T-helper 2 cell treated with Interferon-gamma antibody and Interleukin-4, amounts not matched to agents 100 ng/mL and 5 ng/mL, for 36 hours (primary cell): ENCODE results near the gene BCAP31. TPM values are rescaled to one million over a fixed set of nuclear protein-coding genes. Genes with fewer than 3 reads are reported as not detected.
"Not testable (repeated sequence)": the region's sequence is repeated elsewhere in the genome, so short reads cannot be mapped to it uniquely, and the experiment has no call there.

Source experiments
- intact Hi-C: fragments of 100-400 bp; cut with micrococcal nuclease; formaldehyde crosslinking; loops from one replicate; pipeline ENCODE4 v1.15.1; 2023
- total RNA-seq: library from RNA; stranded (reverse); gene quantifications from 2 replicates; pipeline ENCODE4 v1.2.3, GENCODE V29; 2022

The BCAP31 gene
- total RNA-seq, 1 donor from 2014 or later = 155 TPM

DNA sequence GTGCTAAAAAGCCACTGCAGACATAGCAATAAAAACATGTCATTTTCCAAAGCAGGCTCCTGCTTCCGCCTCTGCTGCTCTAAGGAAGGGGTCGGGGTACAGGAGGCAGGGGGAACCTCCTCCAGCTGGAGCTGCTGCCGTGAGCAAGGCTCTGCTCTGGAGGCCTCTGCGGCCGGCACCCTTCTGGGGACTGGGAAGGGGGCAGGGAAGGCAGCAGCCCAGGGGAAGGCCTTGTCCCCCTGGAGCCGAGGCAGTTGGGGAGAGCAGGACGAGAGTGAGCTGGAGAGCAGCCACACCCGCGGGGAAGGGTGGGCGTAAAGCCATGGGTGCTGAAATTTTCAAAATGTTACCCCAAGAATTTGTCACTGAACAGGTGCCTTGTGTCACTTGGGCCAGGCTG is 27.6 kb downstream of the BCAP31 start:
- intact Hi-C loops = not testable (repeated sequence)

DNA sequence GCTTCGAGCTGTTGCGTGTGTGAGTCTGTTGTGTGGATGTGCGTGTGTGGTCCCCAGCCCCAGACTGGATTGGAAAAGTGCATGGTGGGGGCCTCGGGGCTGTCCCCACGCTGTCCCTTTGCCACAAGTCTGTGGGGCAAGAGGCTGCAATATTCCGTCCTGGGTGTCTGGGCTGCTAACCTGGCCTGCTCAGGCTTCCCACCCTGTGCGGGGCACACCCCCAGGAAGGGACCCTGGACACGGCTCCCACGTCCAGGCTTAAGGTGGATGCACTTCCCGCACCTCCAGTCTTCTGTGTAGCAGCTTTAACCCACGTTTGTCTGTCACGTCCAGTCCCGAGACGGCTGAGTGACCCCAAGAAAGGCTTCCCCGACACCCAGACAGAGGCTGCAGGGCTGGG is 28.1 kb downstream of the BCAP31 start:
- intact Hi-C loops = no loop called here

DNA sequence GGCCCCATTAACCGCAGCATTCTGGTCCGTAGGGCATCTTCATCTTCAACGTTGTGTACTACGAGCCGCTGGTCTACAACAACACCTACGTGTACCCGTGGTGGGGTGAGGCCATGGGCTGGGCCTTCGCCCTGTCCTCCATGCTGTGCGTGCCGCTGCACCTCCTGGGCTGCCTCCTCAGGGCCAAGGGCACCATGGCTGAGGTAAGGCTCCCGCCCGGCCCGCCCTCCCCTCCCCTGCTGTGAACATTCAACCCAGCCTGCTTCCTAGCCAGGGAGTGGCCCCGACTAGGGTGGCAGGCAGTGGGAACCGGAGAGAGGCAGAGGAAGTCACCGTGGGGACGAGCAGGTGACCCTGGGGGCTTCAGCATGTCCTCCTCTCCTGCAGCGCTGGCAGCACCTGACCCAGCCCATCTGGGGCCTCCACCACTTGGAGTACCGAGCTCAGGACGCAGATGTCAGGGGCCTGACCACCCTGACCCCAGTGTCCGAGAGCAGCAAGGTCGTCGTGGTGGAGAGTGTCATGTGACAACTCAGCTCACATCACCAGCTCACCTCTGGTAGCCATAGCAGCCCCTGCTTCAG is 29.4 kb downstream of the BCAP31 start:
- intact Hi-C loops = no loop called here

DNA sequence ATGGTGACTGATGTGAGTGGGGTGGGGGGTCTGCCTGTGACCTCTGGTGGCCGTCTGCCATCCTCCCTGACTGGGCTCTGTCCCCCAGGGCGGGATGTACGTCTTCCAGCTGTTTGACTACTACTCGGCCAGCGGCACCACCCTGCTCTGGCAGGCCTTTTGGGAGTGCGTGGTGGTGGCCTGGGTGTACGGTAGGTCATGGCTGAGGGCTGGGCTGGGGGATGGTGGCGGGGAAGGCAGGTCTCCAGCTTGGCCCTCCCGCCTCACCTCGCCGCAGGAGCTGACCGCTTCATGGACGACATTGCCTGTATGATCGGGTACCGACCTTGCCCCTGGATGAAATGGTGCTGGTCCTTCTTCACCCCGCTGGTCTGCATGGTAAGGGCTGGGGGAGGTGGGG is 29.9 kb downstream of the BCAP31 start:
- intact Hi-C loops = not testable (repeated sequence)

DNA sequence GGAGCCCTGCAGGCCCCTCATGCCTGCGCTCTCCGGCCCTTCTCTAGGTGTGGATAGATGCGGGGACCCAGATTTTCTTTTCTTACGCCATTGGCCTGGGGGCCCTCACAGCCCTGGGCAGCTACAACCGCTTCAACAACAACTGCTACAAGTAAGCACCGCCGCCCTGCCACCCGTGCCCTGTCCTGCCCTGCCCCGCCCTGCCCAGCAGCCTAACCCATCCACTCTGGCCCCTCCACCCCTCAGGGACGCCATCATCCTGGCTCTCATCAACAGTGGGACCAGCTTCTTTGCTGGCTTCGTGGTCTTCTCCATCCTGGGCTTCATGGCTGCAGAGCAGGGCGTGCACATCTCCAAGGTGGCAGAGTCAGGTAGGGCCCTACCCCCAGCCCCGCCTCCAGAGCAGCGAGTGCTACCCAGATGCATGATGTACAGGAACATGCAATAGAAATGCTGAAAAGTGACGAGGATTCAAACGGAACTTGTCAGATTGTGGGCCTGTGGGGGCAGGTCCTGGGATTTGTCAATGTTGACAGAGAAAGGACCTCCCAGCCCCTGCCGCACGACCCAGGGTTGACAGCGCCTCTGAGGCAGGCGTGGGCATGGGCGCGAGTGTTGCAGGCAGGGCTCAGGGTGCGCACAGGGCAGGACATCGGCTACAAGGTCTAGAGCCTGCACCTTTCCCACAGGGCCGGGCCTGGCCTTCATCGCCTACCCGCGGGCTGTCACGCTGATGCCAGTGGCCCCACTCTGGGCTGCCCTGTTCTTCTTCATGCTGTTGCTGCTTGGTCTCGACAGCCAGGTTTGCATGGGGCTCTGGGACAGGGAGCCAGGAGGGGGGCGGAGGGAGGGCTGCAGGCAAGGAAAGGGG is 30.7 kb downstream of the BCAP31 start:
- intact Hi-C loops = no loop called here

DNA sequence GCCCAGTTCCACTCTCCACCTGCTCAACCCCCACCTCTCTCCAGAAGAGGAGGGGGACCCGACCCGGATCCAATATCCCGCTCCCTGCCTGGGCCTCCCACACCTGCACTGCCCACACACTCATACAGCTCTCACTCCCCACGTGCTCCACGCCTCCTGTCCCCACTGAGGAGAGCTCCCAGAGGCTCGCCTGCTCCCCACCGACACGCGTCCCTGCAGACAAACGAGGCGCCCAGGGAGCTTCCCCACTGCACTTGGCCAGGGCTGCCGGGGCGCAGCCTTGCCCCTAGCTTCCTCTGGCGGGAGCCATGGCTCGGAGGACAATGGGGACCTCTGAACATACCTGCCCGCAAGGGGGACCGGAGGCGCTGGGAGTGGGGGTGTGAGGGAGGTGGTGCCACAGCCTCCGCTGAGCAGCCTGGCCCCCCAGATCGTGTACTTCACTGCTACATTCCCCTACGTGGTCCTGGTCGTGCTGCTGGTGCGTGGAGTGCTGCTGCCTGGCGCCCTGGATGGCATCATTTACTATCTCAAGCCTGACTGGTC is 31.5 kb downstream of the BCAP31 start:
- intact Hi-C loops = no loop called here

DNA sequence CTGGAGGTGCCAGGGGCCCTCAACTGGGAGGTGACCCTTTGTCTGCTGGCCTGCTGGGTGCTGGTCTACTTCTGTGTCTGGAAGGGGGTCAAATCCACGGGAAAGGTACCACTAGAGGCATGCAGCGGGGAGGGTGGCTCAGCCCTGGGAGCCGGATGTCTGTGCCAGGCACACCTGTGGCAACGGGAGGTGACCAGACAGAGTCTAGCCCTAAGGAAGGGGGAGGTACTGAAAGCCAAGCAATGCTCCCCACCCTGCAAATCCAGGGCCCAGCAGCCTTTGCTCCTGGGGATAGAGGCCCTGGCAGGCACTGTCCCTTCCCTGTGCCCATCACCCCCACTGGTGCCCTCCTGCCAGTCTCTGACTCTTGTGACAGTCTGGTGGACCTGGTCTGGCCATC is 32.2 kb downstream of the BCAP31 start:
- intact Hi-C loops = no loop called here

DNA sequence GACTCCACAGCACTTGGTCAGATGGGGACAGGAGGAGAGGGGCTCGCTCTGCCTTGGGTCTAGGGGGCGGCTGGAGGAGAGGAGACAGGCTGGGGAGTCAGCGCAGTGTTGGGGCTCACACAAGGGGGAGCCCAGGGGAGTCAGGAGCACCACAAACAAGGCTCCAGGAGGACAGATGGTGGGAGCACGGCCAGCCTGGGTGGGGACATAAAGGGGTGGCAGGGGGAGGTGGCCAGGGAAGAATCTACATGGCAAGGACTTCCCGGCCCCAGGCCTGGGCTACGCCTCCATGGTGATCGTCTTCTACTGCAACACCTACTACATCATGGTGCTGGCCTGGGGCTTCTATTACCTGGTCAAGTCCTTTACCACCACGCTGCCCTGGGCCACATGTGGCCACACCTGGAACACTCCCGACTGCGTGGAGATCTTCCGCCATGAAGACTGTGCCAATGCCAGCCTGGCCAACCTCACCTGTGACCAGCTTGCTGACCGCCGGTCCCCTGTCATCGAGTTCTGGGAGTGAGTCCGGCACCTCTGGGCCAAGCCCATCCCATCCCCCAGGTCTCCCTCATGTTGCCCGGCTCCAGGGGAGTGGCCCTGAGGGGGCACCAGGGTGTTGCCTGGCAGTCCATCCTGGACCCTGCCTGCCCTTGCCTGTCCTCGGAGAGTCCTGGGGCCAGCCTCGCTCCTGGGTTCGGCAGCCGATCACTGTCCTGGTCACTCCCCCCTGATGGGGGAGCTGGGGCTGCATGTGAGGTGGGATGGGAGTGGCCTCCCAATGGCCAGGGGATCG is 33.0 kb downstream of the BCAP31 start:
- intact Hi-C loops = not testable (repeated sequence)

DNA sequence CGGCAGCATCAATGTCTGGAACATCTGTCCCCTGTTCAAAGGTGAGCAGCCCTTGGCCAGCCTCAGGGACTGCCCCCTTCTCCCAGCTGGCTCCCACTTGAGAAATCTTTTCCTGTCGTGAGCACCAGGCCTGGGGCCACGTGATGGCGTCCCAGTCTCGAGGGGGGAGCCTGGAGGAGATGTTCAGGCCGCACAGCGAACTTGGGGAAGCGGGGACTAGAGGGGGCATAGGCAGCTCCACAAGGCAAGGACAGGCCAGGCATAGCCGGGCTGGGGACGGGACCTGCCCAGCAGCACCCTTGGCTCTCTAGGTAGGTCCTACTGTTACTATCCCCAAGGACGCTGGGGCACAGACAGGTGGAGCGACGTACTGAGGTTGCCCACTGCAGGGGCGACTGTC is 33.7 kb downstream of the BCAP31 start:
- intact Hi-C loops = no loop called here

DNA sequence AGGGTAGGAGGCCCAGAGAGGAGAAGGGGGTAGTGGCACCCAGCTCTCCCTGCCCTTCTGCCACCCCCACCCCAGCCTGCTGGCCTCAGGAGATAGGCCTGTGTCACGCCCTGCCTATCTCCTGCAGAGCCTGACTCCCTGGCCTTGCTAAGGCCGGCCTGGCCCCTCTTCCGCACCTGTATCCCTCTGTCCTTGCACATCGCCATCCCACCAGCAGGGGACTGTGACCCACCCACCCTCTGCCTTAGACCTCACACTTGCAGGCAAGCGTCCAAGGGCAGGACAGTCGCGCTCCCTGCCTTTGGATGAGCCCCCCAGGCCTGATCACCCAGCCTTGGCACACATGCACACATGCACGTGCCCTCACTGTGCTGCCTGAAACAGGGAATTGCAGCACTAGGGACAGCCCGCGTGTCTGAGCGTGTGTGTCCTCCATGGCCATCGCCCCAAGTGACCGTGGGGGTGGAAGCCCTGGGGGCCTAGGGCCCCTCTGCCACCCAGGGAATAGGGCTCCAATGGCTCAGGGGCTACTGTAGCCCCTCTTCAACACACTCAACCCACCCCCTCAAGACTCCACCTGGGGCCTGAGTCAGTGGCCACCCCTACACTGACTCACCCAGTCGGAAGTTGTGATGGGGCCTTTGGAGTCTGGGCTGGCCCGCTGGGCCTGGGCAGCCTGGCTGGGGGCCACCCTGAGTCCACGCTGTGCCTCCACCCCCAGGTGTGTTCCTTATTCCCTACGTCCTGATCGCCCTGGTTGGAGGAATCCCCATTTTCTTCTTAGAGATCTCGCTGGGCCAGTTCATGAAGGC is 34.3 kb downstream of the BCAP31 start:
- intact Hi-C loops = no loop called here

DNA sequence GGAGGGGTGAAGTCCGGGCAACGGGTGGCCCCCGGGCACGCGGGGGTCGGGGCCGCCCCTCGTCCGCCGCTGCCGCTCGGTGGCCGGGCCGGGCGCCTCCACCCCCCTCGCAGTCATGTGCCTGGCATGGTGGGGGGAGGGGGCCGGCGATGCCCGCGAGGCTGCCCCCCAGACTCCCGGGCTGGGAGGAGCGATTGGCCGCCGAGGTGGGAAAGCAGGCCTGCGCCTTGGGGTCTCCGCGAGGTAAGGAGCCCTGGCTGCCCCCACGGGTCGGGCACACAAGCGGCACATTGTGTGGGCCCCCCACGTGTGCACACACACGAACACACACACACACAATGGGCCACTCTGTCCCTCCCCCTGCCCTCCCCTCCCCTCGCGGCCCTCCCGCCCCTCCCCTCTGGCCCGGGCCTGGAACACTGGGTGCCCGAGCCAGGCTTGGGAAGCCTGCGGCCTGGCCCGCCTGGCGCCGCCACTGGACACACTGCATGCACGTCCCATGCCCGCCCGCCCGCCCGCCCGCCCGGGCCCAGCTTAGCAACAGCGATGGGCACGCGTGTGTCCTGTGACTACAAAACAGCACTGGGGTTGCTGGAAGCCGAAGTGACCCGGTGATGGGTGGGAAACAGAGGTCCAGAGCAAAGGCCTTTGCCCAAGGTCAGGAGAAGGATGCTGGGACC is 35.1 kb downstream of the BCAP31 start:
- intact Hi-C loops = no loop called here

DNA sequence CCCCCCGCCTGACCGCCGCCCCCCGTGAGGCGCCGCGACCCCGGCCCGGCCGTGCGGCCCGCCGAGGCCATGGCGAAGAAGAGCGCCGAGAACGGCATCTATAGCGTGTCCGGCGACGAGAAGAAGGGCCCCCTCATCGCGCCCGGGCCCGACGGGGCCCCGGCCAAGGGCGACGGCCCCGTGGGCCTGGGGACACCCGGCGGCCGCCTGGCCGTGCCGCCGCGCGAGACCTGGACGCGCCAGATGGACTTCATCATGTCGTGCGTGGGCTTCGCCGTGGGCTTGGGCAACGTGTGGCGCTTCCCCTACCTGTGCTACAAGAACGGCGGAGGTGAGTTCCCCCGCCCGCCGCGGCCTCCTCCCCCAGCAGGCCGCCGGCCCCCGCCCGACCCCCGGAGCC is 35.7 kb downstream of the BCAP31 start:
- intact Hi-C loops = no loop called here

DNA sequence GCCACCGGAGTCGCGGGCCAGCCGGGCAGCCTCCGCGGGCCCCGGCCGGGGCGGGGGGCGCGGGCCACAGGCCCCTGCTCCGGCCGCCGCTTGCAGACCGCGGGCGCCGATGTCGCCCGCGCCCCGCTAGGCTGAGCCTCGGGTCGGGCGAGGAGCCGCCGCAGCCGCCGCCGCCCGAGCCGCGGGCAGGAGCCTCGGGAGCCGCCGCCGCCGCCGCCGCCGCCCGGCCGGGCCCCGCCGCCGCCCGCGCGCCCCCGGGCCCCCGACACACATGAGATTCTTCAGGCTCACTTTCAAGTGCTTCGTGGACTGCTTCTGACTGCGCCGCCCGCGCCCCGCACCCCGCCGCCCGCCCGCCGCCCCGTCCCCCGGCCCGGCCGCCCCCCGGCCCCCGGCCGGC is 36.1 kb downstream of the BCAP31 start:
- intact Hi-C loops = no loop called here

DNA sequence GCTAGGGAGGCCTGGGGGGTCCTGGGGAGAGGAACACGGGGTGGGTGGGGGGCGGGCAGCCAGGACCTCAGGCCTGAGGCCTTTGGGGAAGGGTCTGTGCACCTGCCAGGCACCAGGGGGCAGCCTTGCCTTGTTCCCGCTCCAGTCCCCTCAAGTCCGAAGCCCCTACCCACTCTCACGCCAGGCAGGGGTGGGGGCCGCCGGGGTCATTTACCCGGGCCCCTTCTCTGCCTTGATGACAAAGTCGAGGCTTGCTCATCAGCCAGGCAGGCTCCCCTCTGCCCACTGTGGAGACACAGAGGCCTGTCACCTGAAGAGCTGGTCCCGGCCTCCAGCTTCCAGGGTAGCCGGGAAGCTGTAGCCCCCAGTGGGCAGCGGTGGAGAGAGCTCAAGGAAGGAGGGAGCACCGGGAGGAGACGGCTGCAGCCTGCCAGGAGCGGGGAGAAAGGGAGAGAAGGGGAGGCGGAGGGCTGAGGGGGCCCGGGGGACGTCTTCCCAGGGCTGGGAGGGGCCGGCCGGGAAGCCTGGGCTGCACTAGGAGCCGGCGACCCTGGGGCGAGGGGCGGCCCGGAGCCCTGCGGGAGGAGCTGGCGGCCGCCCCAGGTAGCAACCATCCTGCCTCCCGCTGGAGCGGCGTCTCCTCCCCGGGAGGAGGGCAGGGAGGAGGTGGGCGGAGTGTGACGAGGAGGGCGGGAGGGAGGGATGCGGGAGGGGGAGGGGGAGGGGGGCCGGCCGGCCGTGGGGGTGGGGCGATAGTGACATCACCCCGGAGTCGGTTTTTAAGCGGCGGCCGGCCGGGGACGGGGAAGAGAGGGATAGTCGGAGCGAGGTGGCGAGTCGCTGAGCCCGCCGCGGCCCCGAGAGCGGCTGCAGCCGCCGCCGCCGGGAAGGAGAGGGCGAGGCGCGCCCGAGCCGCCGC is 36.8 kb downstream of the BCAP31 start, which contains the start of gene SLC6A8:
TSS of gene SLC6A8 (plus strand) at position 806 of the 919 bp plus-strand sequence. CDS start 649 bp downstream, outside the sequence.
- intact Hi-C loops = no loop called here

DNA sequence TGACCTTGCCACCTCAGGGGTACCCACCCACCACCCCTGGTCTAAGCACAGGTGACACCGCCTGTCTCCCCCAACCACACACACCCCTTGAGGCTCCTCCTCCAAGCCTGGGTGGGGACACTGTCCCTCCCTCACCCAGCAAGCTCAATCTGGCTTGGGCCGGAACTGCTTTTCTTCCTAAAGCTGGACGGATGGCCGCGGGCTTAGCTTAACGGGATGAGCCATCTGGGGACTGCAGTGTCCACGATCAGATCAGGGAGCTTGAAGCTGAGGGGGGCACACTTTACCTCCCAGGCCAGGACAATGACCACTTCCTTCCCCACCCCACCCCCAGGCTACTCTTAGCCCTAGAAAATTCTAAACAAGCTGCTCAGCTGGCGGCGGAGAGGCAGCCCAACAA is 37.5 kb downstream of the BCAP31 start:
- intact Hi-C loops = no loop called here

DNA sequence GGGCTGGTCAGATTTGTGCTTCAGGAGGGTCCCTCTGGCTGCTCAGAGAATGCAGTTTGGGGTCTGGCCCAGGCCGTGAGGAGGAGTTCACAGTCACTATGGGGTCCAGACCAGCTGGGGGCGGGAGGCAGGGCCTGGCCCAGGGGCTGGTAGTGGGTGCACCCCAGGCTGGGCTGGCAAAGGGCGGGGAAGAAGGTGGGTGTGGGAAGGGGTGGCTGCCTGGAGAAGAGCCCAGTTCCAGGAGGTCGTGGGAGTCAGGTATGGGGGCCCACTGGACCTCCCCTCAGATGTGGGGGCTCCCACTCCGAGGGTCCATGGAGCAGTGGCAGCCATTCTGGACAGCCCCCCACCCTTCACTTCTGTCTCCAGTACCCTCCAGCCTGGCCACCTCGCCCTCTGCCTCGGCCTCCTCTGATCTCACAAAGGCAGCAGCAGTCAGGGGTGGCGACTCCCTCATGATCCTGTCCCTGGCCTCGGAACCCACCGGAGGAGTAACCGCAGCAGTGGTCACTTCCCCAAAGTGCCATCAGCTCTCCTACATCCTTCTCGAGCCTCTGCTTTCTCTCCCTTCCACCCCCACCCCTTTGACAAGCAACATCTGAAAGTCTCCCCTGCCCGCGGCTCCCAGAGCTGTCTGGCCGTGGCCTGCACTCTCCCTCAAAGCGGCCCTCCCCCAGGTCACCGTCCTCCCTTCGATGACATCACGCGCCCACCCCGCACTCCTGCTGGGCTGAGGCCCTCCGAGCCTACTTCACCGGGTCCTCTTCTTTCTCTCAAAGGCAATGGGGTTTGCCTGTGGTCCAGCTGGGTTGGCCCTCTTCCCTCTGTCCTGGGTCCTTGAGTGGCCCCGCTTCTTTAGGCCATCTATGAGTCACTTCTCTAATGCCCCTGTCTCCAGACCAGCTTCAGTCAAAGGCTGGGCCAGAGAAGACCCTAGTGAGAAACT is 38.2 kb downstream of the BCAP31 start:
- intact Hi-C loops = no loop called here

DNA sequence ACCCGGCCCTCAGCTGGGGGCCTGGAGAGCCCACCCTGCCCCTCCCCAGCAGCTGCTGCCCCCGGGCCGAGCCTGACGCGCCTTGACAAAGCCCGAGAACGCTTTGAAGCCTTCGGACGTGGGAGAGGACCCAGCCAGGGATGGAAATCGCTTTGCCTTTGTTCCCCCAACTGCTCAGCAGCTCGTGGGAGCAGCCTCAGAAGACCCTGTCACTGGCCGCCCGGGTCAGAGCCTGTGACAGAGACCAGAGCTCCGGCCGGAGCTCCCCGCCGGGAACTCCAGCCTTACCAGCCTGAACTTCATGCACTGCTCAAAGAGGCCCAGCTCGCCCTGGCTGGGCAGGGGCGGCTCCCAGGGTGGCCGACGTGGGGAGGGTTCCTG is 39.0 kb downstream of the BCAP31 start:
- intact Hi-C loops = no loop called here

DNA sequence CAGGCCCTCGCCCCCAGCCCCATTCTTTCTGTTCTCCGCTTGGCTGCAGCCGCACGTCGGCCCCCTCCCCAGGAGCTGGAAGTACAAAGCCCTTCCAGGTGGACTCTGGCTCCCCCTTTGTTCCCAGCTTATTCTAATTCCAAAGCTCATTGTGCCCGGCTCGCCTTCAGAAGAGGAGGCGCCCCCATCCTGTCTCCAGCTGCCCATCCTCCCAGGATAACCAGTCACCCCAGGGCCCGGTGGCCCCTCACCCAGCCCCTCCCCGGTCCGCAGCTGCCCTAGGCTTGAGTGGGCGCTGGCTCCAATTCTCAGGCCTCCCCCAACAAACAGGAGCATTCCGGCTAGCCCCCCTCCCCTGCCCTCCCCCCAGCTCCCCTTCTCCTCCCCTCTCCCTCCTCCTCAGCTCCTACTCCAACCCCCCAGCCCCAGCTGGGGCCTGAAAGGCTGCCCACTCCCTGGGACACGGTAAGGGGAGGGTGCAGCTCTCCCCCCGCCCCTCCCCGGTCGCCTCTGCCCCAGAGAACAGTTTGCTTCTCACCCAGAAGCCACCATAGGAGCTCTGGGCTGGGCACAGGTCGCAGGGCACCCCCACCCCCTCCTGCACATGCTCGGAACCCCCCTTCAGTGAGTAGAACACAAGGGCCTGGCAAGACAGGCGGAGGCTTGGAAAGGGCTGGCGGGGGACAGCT is 39.6 kb downstream of the BCAP31 start:
- intact Hi-C loops = no loop called here
